ENCODE measurements around the gene GSPT1. TPM values are rescaled to one million over a fixed set of nuclear protein-coding genes. Genes with fewer than 3 reads are reported as not detected.

The GSPT1 gene
- total RNA-seq, 1 experiment from 2014 or later: 216 TPM

DNA sequence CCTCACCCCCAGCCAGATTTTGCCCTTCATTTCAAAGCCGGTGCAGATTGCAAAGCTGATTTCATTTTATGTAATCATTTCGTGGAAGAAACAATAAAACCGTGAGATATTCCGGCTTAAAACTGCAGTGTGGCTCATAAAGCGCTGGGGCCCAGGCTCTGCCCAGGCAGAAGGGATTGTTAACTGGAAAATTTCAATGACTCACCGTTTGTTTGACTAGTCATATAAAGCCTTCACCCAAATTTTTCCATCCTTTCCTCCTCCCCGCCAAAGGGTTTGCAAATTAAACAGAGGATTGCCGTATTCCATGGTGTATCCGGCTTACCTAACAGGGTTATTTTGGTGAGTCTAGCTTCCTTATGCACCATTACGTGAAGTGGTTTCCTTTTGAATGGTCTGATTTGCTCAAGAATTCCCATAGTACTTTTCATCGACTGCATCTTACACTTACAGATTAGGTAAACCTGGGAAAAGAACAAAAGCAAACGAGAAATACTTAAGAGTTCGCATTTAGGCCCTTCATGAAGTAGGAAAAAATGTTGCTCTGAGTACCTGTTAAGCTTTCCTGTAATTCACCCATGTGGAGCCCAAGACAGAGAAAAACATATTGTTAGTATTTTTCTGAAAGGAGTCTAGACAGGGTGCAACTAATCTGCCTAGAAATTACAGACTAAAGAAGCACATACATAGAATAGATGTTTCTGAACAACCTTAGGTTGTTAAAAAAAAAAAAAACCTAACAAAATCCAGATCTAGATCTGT, 949 bp upstream of the GSPT1 start:
- no peaks in the 10 kb centered on the region for H3K27me3 ChIP-seq (replicated peaks; ENCODE audit: insufficient read depth, low read depth, low read length, poor library complexity)
- BruUV-seq (replicated peaks): TSS peak; percentile 71
- H3K36me3 ChIP-seq (ENCODE audit: insufficient read depth, low read length, poor library complexity, severe bottlenecking): no peaks in the 10 kb centered on the region
- DNase-seq (ENCODE audit: low spot score): peak; percentile 36
- POLR2A ChIA-PET (ENCODE audit: low non-redundant PET): no interaction called here
- peak overlapping the region; percentile 23 for H3K27ac ChIP-seq (ENCODE audit: low read depth, low read length, poor library complexity, severe bottlenecking)
- no peak for TF ChIP-seq EZH2 (IDR thresholded peaks at IDR 0.05; ENCODE audit: borderline replicate concordance, low read depth, low read length, poor library complexity, severe bottlenecking)
- TF ChIP-seq, protein P1, sequence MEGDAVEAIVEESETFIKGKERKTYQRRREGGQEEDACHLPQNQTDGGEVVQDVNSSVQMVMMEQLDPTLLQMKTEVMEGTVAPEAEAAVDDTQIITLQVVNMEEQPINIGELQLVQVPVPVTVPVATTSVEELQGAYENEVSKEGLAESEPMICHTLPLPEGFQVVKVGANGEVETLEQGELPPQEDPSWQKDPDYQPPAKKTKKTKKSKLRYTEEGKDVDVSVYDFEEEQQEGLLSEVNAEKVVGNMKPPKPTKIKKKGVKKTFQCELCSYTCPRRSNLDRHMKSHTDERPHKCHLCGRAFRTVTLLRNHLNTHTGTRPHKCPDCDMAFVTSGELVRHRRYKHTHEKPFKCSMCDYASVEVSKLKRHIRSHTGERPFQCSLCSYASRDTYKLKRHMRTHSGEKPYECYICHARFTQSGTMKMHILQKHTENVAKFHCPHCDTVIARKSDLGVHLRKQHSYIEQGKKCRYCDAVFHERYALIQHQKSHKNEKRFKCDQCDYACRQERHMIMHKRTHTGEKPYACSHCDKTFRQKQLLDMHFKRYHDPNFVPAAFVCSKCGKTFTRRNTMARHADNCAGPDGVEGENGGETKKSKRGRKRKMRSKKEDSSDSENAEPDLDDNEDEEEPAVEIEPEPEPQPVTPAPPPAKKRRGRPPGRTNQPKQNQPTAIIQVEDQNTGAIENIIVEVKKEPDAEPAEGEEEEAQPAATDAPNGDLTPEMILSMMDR (conservative IDR thresholded peaks at IDR 0.05; ENCODE audit: low read depth, low read length): no peak
- intact Hi-C loops (cut with micrococcal nuclease; ENCODE audit: unreplicated experiment): no loop called here
- H3K9me3 ChIP-seq (ENCODE audit: low read depth, low read length, poor library complexity, severe bottlenecking): no peaks in the 10 kb centered on the region
- CTCF ChIA-PET: interaction anchor here (0.6 to 1.4 kb wide), 2 partner anchors 46 to 152 kb away, joined by 4 read pairs; no protein-coding TSS in a partner anchor
- peaks cover 13% of the 10 kb centered on the region for H3K4me1 ChIP-seq (ENCODE audit: insufficient read depth, low read length, poor library complexity, severe bottlenecking)
- peak overlapping the region; percentile 96 for H3K4me3 ChIP-seq (ENCODE audit: low read depth, low read length, poor library complexity, severe bottlenecking)

DNA sequence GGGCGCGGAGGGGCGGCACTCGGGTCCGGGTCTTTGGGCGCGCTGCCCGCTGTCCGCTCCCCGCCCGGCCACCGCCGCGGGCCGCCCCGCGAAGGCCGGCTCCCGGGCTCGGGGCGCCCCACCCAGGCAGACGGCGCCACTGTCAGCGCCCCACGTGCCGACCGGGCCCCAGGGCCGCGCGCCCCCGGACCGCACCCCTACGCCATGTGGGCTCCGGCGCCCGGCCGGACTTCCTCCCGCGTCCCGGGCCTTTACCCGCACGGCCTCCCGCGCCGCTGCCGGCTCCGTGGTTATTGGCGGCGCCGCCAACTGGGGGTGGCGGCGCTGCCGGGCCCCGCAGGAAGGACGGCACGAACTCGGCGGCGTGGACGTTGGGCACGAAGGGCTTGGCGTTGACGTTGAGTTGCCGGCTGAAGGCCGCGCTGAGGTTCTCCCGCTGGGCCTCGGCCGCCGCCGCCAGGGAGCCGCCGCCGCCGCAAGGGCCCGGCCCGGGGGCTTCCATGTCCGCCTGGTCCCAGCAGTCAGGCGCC, 577 bp downstream of the GSPT1 start:
- Histone ChIP-seq H3K27ac (ENCODE audit: low read depth, low read length, poor library complexity, severe bottlenecking) (peak overlapping the region; percentile 88), H3K27me3 (replicated peaks; ENCODE audit: insufficient read depth, low read depth, low read length, poor library complexity) (no peaks in the 10 kb centered on the region), H3K9me3 (ENCODE audit: low read depth, low read length, poor library complexity, severe bottlenecking) (no peaks in the 10 kb centered on the region), H3K4me3 (ENCODE audit: low read depth, low read length, poor library complexity, severe bottlenecking) (peak overlapping the region; percentile 96), H3K4me1 (ENCODE audit: insufficient read depth, low read length, poor library complexity, severe bottlenecking) (peaks cover 22% of the 10 kb centered on the region), H3K36me3 (ENCODE audit: insufficient read depth, low read length, poor library complexity, severe bottlenecking) (no peaks in the 10 kb centered on the region)
- no TSS peak for BruUV-seq (replicated peaks)
- ChIA-PET POLR2A (ENCODE audit: low non-redundant PET) (no interaction called here), CTCF (no interaction called here)
- intact Hi-C loops (cut with micrococcal nuclease; ENCODE audit: unreplicated experiment): loop anchor here (2.0 kb wide), 1 partner anchor 62 kb away; the partner anchor contains the start of gene SNX29
- TF ChIP-seq EZH2 (IDR thresholded peaks at IDR 0.05; ENCODE audit: borderline replicate concordance, low read depth, low read length, poor library complexity, severe bottlenecking): no peak
- TF ChIP-seq, protein P1 (conservative IDR thresholded peaks at IDR 0.05; ENCODE audit: low read depth, low read length): no peak
- DNase-seq (ENCODE audit: low spot score): peak; percentile 38

DNA sequence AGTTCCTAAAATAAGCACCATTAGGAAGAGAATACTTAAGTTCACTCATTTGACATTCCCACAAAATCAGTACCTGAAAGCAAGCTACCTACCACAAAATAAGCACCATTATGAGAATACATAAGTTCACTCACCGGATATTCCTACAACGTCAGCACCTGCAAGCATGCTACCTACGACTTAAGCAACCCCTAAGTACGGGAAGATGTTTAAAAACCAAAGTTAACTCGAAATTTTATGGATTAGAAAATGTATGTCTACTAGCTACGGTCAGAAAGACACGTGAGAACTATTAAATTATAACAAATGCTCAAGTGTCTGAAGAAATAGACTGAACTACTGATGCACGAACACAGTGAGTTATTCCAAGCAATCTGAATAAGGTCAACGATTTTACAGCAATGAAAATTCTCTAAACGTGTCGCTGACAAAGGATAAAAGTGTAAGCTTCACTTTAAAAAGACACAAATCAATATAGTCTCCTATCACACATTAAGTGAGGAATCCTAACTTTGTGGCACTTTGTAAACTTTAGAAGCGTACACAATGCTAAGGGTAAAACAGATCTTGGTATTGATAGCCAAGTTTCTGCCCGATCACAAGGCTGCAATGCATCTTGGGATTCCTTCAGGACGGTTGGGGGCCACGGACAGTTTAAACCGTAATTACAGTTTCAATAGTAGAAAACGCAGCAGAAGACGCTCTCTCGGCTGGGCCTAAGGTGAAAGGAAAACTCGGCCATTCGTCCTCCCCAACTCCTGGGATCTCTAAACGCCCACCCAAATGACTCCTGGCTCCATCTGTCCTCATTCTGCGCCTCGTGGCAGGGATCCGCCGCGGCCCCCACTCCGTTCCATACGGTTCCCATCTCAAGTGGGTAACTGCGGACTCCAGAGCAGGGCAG, 1.3 kb downstream of the GSPT1 start:
- peak overlapping the region; percentile 88 for H3K27ac ChIP-seq (ENCODE audit: low read depth, low read length, poor library complexity, severe bottlenecking)
- peak overlapping the region; percentile 96 for H3K4me3 ChIP-seq (ENCODE audit: low read depth, low read length, poor library complexity, severe bottlenecking)
- TF ChIP-seq, protein P1 (conservative IDR thresholded peaks at IDR 0.05; ENCODE audit: low read depth, low read length): no peak
- TF ChIP-seq EZH2 (IDR thresholded peaks at IDR 0.05; ENCODE audit: borderline replicate concordance, low read depth, low read length, poor library complexity, severe bottlenecking): no peak
- H3K9me3 ChIP-seq (ENCODE audit: low read depth, low read length, poor library complexity, severe bottlenecking): no peaks in the 10 kb centered on the region
- no TSS peak for BruUV-seq (replicated peaks)
- intact Hi-C loops (cut with micrococcal nuclease; ENCODE audit: unreplicated experiment): loop anchor here (2.0 kb wide), 1 partner anchor 62 kb away; the partner anchor contains the start of gene SNX29
- peaks cover 24% of the 10 kb centered on the region for H3K4me1 ChIP-seq (ENCODE audit: insufficient read depth, low read length, poor library complexity, severe bottlenecking)
- H3K36me3 ChIP-seq (ENCODE audit: insufficient read depth, low read length, poor library complexity, severe bottlenecking): no peaks in the 10 kb centered on the region
- no peaks in the 10 kb centered on the region for H3K27me3 ChIP-seq (replicated peaks; ENCODE audit: insufficient read depth, low read depth, low read length, poor library complexity)
- ChIA-PET CTCF (no interaction called here), POLR2A (ENCODE audit: low non-redundant PET) (no interaction called here)
- DNase-seq (ENCODE audit: low spot score): peak; percentile 44

Measured in A673 (cell line).